NCI-H187 (cell line): ENCODE measurements around the gene DDX52.
"Not testable (repeated sequence)": the region's sequence is repeated elsewhere in the genome, so short reads cannot be mapped to it uniquely, and the experiment has no call there.

Experiments used
- DNase-seq, 2 experiments: peaks; one replicate each; lab custom pipeline; 2025; lab: John Stamatoyannopoulos, UW

Gene DDX52

GRCh38 chr17:37651849-37652248 lies 8.6 kb upstream of the DDX52 start:
- no peak for DNase-seq

GRCh38 chr17:37650419-37651003 lies 7.3 kb upstream of the DDX52 start:
- DNase-seq = peak in 1 of 2 experiments; percentile 10

- DNase-seq = no peak
Observed at GRCh38 chr17:37648555-37648954, 5.3 kb upstream of the DDX52 start.

- no peak for DNase-seq
Observed at GRCh38 chr17:37647856-37648255, 4.6 kb upstream of the DDX52 start.

GRCh38 chr17:37643869-37644268 lies 623 bp upstream of the DDX52 start:
- DNase-seq = no peak

GRCh38 chr17:37642681-37643080 lies 565 bp downstream of the DDX52 start:
- no peak for DNase-seq

GRCh38 chr17:37640015-37640414 lies 3.2 kb downstream of the DDX52 start:
- no peak for DNase-seq

- no peak for DNase-seq
Observed at GRCh38 chr17:37637956-37638355, 5.3 kb downstream of the DDX52 start.

GRCh38 chr17:37616430-37616829 lies 26.8 kb downstream of the DDX52 start:
- not testable (repeated sequence) for DNase-seq

- DNase-seq = no peak
Observed at GRCh38 chr17:37614823-37615222, 28.4 kb downstream of the DDX52 start.

- DNase-seq = no peak
Observed at GRCh38 chr17:37614391-37614790, 28.9 kb downstream of the DDX52 start.

GRCh38 chr17:37610971-37611370 lies 32.3 kb downstream of the DDX52 start:
- no peak for DNase-seq

- not testable (repeated sequence) for DNase-seq
Observed at GRCh38 chr17:37610041-37610420, 33.2 kb downstream of the DDX52 start.

GRCh38 chr17:37609170-37610040 lies 33.8 kb downstream of the DDX52 start, which contains the start of gene SYNRG:
TSS of gene SYNRG (minus strand) at chr17:37609418. CDS start at chr17:37609355, 63 bp downstream.
- peak; percentile 94 to 95 for DNase-seq

- DNase-seq = peak in 1 of 2 experiments; percentile 26
Observed at GRCh38 chr17:37608351-37609169, 34.7 kb downstream of the DDX52 start.

GRCh38 chr17:37607637-37608331 lies 35.5 kb downstream of the DDX52 start:
- no peak for DNase-seq

GRCh38 chr17:37605813-37606505 lies 37.3 kb downstream of the DDX52 start:
- no peak for DNase-seq

- DNase-seq = no peak
Observed at GRCh38 chr17:37605081-37605480, 38.2 kb downstream of the DDX52 start.

- DNase-seq = no peak
Observed at GRCh38 chr17:37604556-37604955, 38.7 kb downstream of the DDX52 start.

- DNase-seq = no peak
Observed at GRCh38 chr17:37598145-37598544, 45.1 kb downstream of the DDX52 start.

GRCh38 chr17:37592291-37592690 lies 51.0 kb downstream of the DDX52 start:
- DNase-seq = no peak
